PC-9 (cell line): ENCODE results near the gene RFK. TPM values are rescaled to one million over a fixed set of nuclear protein-coding genes. Genes with fewer than 3 reads are reported as not detected.

Experiments
- BruUV-seq: library from RNA; stranded (reverse); fragments of 400-500 nt; replicated peaks from 2 replicates; lab custom pipeline; 2021; lab: Mats Ljungman, UMichigan
- CTCF ChIA-PET: fragments of 300-600 bp; sonication (Branson Sonifier 250); formaldehyde crosslinking; loops from one replicate; lab custom pipeline; 2022; ENCODE audit warnings: antibody characterized with exemption; lab: Charles Lee
- POLR2A ChIA-PET: fragments of 300-600 bp; sonication (Branson Sonifier 250); formaldehyde crosslinking; loops from one replicate; lab custom pipeline; 2022; ENCODE audit warnings: antibody characterized with exemption; ENCODE audit not compliant: unreplicated experiment; lab: Charles Lee
- DNase-seq, 2 experiments: peaks; one replicate each; pipeline versions ENCODE4 v3.0.0 to v3.0.0-alpha.2; 2015 to 2022; ENCODE audit warnings: mixed read lengths in 1 of 2
- H2AFZ ChIP-seq: fragments of 200-600 bp; sonication (generic); 2 replicates; pipeline ENCODE4 v1.8.1; 2017; ENCODE audit warnings: antibody characterized with exemption
- H3F3A ChIP-seq: fragments of 200-600 bp; sonication (generic); 2 replicates; pipeline ENCODE4 v1.8.1; 2017; ENCODE audit warnings: antibody characterized with exemption, mild to moderate bottlenecking, low read depth; ENCODE audit not compliant: insufficient read depth
- H3K27ac ChIP-seq: fragments of 200-600 bp; sonication (generic); 2 replicates; pipeline ENCODE4 v1.6.1; 2016; ENCODE audit warnings: mixed run types
- H3K27me3 ChIP-seq: fragments of 200-600 bp; sonication (generic); 2 replicates; pipeline ENCODE4 v1.6.1; 2016; ENCODE audit warnings: low read depth, mixed run types; ENCODE audit not compliant: insufficient read depth
- H3K36me3 ChIP-seq: fragments of 200-600 bp; sonication (generic); 2 replicates; pipeline ENCODE4 v1.6.1; 2016; ENCODE audit warnings: low read depth, mixed run types
- H3K4me1 ChIP-seq: fragments of 200-600 bp; sonication (generic); replicated peaks from 2 replicates; pipeline ENCODE4 v1.6.1; 2016; ENCODE audit warnings: mixed run types; ENCODE audit not compliant: insufficient read depth
- H3K4me2 ChIP-seq: fragments of 200-600 bp; sonication (generic); 2 replicates; pipeline ENCODE4 v1.6.1; 2017; ENCODE audit warnings: mixed run types
- H3K4me3 ChIP-seq: fragments of 200-600 bp; sonication (generic); 2 replicates; pipeline ENCODE4 v1.6.1; 2016; ENCODE audit warnings: mixed run types
- H3K79me2 ChIP-seq: fragments of 200-600 bp; sonication (generic); 2 replicates; pipeline ENCODE4 v1.6.1; 2017; ENCODE audit warnings: low read depth, mixed run types
- H3K9me2 ChIP-seq: fragments of 200-600 bp; sonication (generic); 2 replicates; pipeline ENCODE4 v1.8.1; 2017; ENCODE audit warnings: mild to moderate bottlenecking; ENCODE audit not compliant: insufficient read depth
- H3K9me3 ChIP-seq: fragments of 200-600 bp; sonication (generic); 2 replicates; pipeline ENCODE4 v1.8.1; 2016; ENCODE audit warnings: low read depth; ENCODE audit not compliant: insufficient read depth
- H4K20me1 ChIP-seq: fragments of 200-600 bp; sonication (generic); 2 replicates; pipeline ENCODE4 v1.8.1; 2017; ENCODE audit not compliant: insufficient read depth
- CTCF ChIP-seq: fragments of 200-600 bp; sonication (generic); conservative IDR thresholded peaks from 2 replicates; pipeline ENCODE4 v1.6.1; 2017; ENCODE audit warnings: mixed run types, antibody characterized with exemption, mild to moderate bottlenecking, moderate library complexity
- EZH2 ChIP-seq: fragments of 200-600 bp; sonication (generic); IDR thresholded peaks from 2 replicates; pipeline ENCODE4 v1.8.0; 2017; ENCODE audit warnings: antibody characterized with exemption, low read depth
- intact Hi-C: fragments of 100-400 bp; cut with micrococcal nuclease; formaldehyde crosslinking; loops from one replicate; pipeline ENCODE4 v1.10.0; 2022; ENCODE audit not compliant: unreplicated experiment
- total RNA-seq: library from RNA; stranded (reverse); gene quantifications from 2 replicates; pipeline ENCODE4 v1.2.3, GENCODE V29; 2021

The RFK gene
- total RNA-seq, 1 experiment from 2014 or later, result 20.6 TPM

- H3K9me3 ChIP-seq, result no peaks in the 10 kb centered on the region
- no peaks in the 10 kb centered on the region for H4K20me1 ChIP-seq
- no peaks in the 10 kb centered on the region for H3F3A ChIP-seq
- no peaks in the 10 kb centered on the region for H3K9me2 ChIP-seq
- no peak overlapping the region for H2AFZ ChIP-seq
- BruUV-seq, result no TSS peak
- TF ChIP-seq EZH2, result no peak
- no peak for TF ChIP-seq CTCF
- intact Hi-C loops, result no loop called here
- no peak overlapping the region for H3K4me3 ChIP-seq
- no peaks in the 10 kb centered on the region for H3K4me1 ChIP-seq
- ChIA-PET POLR2A (no interaction called here), CTCF (no interaction called here)
- no peaks in the 10 kb centered on the region for H3K27me3 ChIP-seq
- DNase-seq, result no peak
- H3K27ac ChIP-seq, result no peak overlapping the region
- H3K4me2 ChIP-seq, result no peak overlapping the region
- no peaks in the 10 kb centered on the region for H3K79me2 ChIP-seq
- H3K36me3 ChIP-seq, result no peaks in the 10 kb centered on the region
These were observed 21.5 kb upstream of the RFK start for GRCh38 chr9:76415731-76416130.

- Histone ChIP-seq H3K79me2 (no peaks in the 10 kb centered on the region), H3K4me1 (no peaks in the 10 kb centered on the region), H3K4me2 (no peak overlapping the region), H2AFZ (no peak overlapping the region), H3K36me3 (no peaks in the 10 kb centered on the region), H3F3A (no peaks in the 10 kb centered on the region), H3K4me3 (no peak overlapping the region), H3K9me2 (no peaks in the 10 kb centered on the region), H3K9me3 (no peaks in the 10 kb centered on the region), H3K27ac (no peak overlapping the region), H3K27me3 (no peaks in the 10 kb centered on the region), H4K20me1 (no peaks in the 10 kb centered on the region)
- no peak for DNase-seq
- BruUV-seq, result no TSS peak
- ChIA-PET CTCF (no interaction called here), POLR2A (no interaction called here)
- TF ChIP-seq CTCF, result no peak
- no peak for TF ChIP-seq EZH2
- intact Hi-C loops, result no loop called here
These were observed 20.9 kb upstream of the RFK start for GRCh38 chr9:76415154-76415553.

- intact Hi-C loops, result no loop called here
- H3K27me3 ChIP-seq, result no peaks in the 10 kb centered on the region
- H3F3A ChIP-seq, result no peaks in the 10 kb centered on the region
- DNase-seq, result no peak
- BruUV-seq, result no TSS peak
- CTCF ChIA-PET, result no interaction called here
- no peaks in the 10 kb centered on the region for H3K79me2 ChIP-seq
- H3K9me3 ChIP-seq, result no peaks in the 10 kb centered on the region
- no peaks in the 10 kb centered on the region for H4K20me1 ChIP-seq
- no peaks in the 10 kb centered on the region for H3K9me2 ChIP-seq
- no peak overlapping the region for H3K27ac ChIP-seq
- H3K4me1 ChIP-seq, result no peaks in the 10 kb centered on the region
- H3K36me3 ChIP-seq, result no peaks in the 10 kb centered on the region
- TF ChIP-seq EZH2 (no peak), CTCF (no peak)
- H3K4me3 ChIP-seq, result no peak overlapping the region
- POLR2A ChIA-PET, result no interaction called here
- no peak overlapping the region for H2AFZ ChIP-seq
- H3K4me2 ChIP-seq, result no peak overlapping the region
These were observed 20.4 kb upstream of the RFK start for GRCh38 chr9:76414661-76415060.
